ENCODE results near the gene VWA2.

Gene VWA2

DNA sequence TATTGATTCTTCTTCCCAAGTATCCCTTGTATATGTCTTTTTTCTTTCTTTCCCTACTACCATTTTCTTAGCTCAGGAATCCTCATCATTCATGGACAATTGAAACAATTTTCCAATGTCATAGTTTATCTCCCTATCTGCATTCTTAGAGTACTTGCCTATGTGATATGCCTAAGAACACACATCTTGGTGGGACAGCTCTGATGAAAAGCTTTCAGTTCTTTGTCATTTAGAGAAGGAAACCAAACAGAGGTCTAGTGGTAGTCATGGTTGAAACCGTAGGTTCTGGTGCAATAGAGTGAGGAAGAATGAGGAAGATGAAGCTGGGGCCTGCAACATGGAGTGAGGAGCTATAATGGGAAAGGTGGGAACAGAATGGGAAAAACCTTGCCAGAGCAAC lies 31.7 kb upstream of the VWA2 start:
- no peak for DNase-seq (ENCODE audit: low spot score)
- in situ Hi-C loops (cut with MboI; ENCODE audit: low sequenced_read_pairs, unreplicated experiment): no loop called here
- TF ChIP-seq, protein P1, sequence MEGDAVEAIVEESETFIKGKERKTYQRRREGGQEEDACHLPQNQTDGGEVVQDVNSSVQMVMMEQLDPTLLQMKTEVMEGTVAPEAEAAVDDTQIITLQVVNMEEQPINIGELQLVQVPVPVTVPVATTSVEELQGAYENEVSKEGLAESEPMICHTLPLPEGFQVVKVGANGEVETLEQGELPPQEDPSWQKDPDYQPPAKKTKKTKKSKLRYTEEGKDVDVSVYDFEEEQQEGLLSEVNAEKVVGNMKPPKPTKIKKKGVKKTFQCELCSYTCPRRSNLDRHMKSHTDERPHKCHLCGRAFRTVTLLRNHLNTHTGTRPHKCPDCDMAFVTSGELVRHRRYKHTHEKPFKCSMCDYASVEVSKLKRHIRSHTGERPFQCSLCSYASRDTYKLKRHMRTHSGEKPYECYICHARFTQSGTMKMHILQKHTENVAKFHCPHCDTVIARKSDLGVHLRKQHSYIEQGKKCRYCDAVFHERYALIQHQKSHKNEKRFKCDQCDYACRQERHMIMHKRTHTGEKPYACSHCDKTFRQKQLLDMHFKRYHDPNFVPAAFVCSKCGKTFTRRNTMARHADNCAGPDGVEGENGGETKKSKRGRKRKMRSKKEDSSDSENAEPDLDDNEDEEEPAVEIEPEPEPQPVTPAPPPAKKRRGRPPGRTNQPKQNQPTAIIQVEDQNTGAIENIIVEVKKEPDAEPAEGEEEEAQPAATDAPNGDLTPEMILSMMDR (IDR thresholded peaks at IDR 0.05; ENCODE audit: borderline replicate concordance, control extremely low read depth, extremely low read depth, insufficient read depth, missing control alignments): no peak

DNA sequence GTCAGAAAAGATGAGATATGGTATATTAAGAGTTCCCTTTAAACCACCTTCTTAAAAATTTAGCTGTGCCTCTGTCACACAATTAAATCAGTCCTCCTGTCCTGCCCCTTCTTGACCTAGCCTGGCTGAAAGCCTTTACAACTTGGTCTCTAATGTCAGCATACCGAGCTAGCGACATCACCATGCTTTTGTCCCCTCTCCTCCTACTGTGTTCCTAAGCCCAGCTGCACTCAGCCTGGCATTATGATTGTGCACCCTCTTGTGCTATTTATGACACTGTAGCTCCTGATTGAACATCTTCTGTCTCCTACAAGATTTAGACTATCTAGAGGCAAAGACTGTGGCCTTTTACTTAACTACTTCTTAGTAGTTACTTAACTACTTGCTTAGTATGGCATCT lies 30.7 kb upstream of the VWA2 start:
- in situ Hi-C loops (cut with MboI; ENCODE audit: low sequenced_read_pairs, unreplicated experiment): no loop called here
- no peak for DNase-seq (ENCODE audit: low spot score)
- TF ChIP-seq, protein P1 (IDR thresholded peaks at IDR 0.05; ENCODE audit: borderline replicate concordance, control extremely low read depth, extremely low read depth, insufficient read depth, missing control alignments): no peak

DNA sequence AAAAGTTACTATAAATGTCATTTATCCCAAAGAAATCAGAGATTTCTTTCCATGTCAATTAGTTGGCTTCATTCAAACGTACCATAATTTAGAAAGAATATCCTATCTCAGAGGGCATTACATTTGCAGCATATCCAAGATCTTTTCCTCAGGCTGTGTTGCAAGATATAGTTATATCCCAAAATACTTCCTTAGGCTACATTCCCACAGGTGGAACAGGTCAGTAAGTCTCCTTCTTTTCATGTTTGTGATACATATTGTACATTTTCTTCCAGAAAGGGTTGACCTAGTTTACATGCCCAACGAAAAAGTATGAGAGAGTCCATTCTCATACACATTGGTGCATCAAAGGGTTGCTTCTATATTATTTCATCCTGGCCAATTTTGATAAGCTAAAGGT lies 26.9 kb upstream of the VWA2 start:
- no peak for DNase-seq (ENCODE audit: low spot score)
- TF ChIP-seq, protein P1 (IDR thresholded peaks at IDR 0.05; ENCODE audit: borderline replicate concordance, control extremely low read depth, extremely low read depth, insufficient read depth, missing control alignments): no peak
- in situ Hi-C loops (cut with MboI; ENCODE audit: low sequenced_read_pairs, unreplicated experiment): no loop called here

GRCh38 chr10:114215033-114215432 lies 24.0 kb upstream of the VWA2 start:
- DNase-seq (ENCODE audit: low spot score): no peak
- in situ Hi-C loops (cut with MboI; ENCODE audit: low sequenced_read_pairs, unreplicated experiment): no loop called here
- TF ChIP-seq, protein P1 (IDR thresholded peaks at IDR 0.05; ENCODE audit: borderline replicate concordance, control extremely low read depth, extremely low read depth, insufficient read depth, missing control alignments): no peak

- TF ChIP-seq, protein P1 (IDR thresholded peaks at IDR 0.05; ENCODE audit: borderline replicate concordance, control extremely low read depth, extremely low read depth, insufficient read depth, missing control alignments): no peak
- DNase-seq (ENCODE audit: low spot score): no peak
- in situ Hi-C loops (cut with MboI; ENCODE audit: low sequenced_read_pairs, unreplicated experiment): no loop called here
Observed at GRCh38 chr10:114220281-114220680, 18.8 kb upstream of the VWA2 start.

GRCh38 chr10:114221235-114221634 lies 17.8 kb upstream of the VWA2 start:
- in situ Hi-C loops (cut with MboI; ENCODE audit: low sequenced_read_pairs, unreplicated experiment): no loop called here
- DNase-seq (ENCODE audit: low spot score): no peak
- TF ChIP-seq, protein P1 (IDR thresholded peaks at IDR 0.05; ENCODE audit: borderline replicate concordance, control extremely low read depth, extremely low read depth, insufficient read depth, missing control alignments): no peak

GRCh38 chr10:114223066-114223465 lies 16.0 kb upstream of the VWA2 start:
- in situ Hi-C loops (cut with MboI; ENCODE audit: low sequenced_read_pairs, unreplicated experiment): no loop called here
- TF ChIP-seq, protein P1 (IDR thresholded peaks at IDR 0.05; ENCODE audit: borderline replicate concordance, control extremely low read depth, extremely low read depth, insufficient read depth, missing control alignments): no peak
- DNase-seq (ENCODE audit: low spot score): no peak

All from GM13976 (cell line).